Measurements from ENCODE around the gene RNASEH2B. TPM values are rescaled to one million over a fixed set of nuclear protein-coding genes. Genes with fewer than 3 reads are reported as not detected.

RNASEH2B gene
- total and polyA plus RNA-seq, 2 of the 13 experiments (the other 11 are each of a cell fraction or from before 2014, with no cell fraction given) = 17.2 to 55.4 TPM

DNA sequence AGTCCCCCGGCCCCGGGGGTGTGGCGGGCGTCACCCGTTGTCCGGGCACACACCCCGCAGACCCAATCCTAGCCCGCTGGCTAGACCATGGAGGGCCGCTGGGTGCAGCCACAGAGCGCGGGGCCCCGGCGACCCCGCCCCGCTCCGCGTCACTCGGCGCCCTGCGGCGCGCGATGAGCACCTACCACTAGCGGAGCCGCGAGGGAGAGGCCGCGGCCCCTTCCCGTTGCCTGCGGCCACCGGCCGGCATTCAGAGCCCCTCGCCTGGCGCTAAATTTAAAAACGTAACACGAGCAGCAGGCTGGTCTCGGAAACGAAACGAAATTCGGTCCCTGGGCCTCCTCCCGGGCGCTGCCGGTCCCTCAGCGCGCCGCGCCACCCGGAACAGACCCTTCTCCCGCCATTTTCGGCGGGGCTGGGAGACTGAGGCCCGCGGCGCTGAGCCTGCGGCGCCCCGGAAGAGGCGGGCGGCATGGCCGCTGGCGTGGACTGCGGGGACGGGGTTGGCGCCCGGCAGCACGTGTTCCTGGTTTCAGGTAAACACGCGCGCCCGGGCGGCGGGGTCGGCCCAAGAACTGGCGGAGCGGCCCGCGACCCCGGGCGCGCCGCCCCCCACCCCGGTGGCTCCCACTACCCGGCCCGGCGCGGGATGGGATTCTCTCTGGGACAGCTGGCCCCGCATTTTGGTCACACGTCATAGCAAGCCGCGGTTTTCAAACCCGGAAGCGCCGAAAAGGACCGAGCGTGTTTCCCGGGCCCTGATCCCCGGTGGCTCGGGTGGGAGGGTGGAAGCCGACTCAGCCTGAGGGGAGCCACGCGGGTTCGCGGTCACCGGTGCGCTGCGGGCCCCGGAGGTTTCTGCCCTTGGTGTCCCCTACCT, at the start of gene RNASEH2B (continued):
- TF ChIP-seq, protein P1, sequence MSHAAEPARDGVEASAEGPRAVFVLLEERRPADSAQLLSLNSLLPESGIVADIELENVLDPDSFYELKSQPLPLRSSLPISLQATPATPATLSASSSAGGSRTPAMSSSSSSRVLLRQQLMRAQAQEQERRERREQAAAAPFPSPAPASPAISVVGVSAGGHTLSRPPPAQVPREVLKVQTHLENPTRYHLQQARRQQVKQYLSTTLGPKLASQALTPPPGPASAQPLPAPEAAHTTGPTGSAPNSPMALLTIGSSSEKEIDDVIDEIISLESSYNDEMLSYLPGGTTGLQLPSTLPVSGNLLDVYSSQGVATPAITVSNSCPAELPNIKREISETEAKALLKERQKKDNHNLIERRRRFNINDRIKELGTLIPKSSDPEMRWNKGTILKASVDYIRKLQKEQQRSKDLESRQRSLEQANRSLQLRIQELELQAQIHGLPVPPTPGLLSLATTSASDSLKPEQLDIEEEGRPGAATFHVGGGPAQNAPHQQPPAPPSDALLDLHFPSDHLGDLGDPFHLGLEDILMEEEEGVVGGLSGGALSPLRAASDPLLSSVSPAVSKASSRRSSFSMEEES (CRISPR knock-in tag; IDR thresholded peaks at IDR 0.05) = peak; percentile 26; the same call in 1 of the 2 replicates
- TF ChIP-seq, protein P2, sequence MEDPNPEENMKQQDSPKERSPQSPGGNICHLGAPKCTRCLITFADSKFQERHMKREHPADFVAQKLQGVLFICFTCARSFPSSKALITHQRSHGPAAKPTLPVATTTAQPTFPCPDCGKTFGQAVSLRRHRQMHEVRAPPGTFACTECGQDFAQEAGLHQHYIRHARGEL (CRISPR knock-in tag; IDR thresholded peaks at IDR 0.05) = no peak
- TF ChIP-seq, protein P3, sequence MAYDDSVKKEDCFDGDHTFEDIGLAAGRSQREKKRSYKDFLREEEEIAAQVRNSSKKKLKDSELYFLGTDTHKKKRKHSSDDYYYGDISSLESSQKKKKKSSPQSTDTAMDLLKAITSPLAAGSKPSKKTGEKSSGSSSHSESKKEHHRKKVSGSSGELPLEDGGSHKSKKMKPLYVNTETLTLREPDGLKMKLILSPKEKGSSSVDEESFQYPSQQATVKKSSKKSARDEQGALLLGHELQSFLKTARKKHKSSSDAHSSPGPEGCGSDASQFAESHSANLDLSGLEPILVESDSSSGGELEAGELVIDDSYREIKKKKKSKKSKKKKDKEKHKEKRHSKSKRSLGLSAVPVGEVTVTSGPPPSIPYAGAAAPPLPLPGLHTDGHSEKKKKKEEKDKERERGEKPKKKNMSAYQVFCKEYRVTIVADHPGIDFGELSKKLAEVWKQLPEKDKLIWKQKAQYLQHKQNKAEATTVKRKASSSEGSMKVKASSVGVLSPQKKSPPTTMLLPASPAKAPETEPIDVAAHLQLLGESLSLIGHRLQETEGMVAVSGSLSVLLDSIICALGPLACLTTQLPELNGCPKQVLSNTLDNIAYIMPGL (CRISPR knock-in tag; IDR thresholded peaks at IDR 0.05; ENCODE audit: borderline replicate concordance in 1 of 2, low read depth in 1 of 2) = peak in 1 of 2 experiments; percentile 72; a peak in 1 of 4 replicates
- TF ChIP-seq, protein P4, sequence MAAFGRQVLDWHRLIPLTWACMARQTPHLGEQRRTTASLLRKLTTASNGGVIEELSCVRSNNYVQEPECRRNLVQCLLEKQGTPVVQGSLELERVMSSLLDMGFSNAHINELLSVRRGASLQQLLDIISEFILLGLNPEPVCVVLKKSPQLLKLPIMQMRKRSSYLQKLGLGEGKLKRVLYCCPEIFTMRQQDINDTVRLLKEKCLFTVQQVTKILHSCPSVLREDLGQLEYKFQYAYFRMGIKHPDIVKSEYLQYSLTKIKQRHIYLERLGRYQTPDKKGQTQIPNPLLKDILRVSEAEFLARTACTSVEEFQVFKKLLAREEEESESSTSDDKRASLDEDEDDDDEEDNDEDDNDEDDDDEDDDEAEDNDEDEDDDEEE (CRISPR knock-in tag; IDR thresholded peaks at IDR 0.05) = peak; percentile 65
- TF ChIP-seq NFIB (CRISPR knock-in tag; IDR thresholded peaks at IDR 0.05; ENCODE audit: borderline replicate concordance) (no peak), ZNF232 (CRISPR knock-in tag; IDR thresholded peaks at IDR 0.05; ENCODE audit: borderline replicate concordance) (peak; percentile 86; the same call in 1 of the 2 replicates), KLF13 (CRISPR knock-in tag; IDR thresholded peaks at IDR 0.05) (no peak), ZNF883 (CRISPR knock-in tag; IDR thresholded peaks at IDR 0.05; ENCODE audit: not compliant biosample characterization) (no peak), REXO4 (CRISPR knock-in tag; IDR thresholded peaks at IDR 0.05; ENCODE audit: borderline replicate concordance) (0 out of 2 replicates have a peak, but pooled peaks have one; percentile 58), PPARG (CRISPR knock-in tag; conservative IDR thresholded peaks at IDR 0.05) (0 out of 2 replicates have a peak, but pooled peaks have one; percentile 28), SAP130 (CRISPR knock-in tag; IDR thresholded peaks at IDR 0.05; ENCODE audit: low read depth) (peak; percentile 69), ZNF558 (CRISPR knock-in tag; IDR thresholded peaks at IDR 0.05; ENCODE audit: borderline replicate concordance) (peak; percentile 48; the same call in 1 of the 2 replicates), TEAD3 (CRISPR knock-in tag; optimal IDR thresholded peaks at IDR 0.05; ENCODE audit: borderline replicate concordance) (no peak), SP1 (IDR thresholded peaks at IDR 0.05) (no peak), SP1 (CRISPR knock-in tag; IDR thresholded peaks at IDR 0.05) (0 out of 2 replicates have a peak, but pooled peaks have one; percentile 47), MXD4 (CRISPR knock-in tag; IDR thresholded peaks at IDR 0.05) (peak; percentile 82), TBX2 (CRISPR knock-in tag; IDR thresholded peaks at IDR 0.05; ENCODE audit: borderline replicate concordance) (no peak; the same call in 1 of the 2 replicates), HNRNPUL1 (IDR thresholded peaks at IDR 0.05; ENCODE audit: low read depth, low read length) (no peak), KDM5B (CRISPR knock-in tag; IDR thresholded peaks at IDR 0.05; ENCODE audit: borderline replicate concordance) (peak; percentile 94), ZMAT3 (CRISPR knock-in tag; conservative IDR thresholded peaks at IDR 0.05) (peak; percentile 83; the same call in 1 of the 2 replicates), ZNF253 (CRISPR knock-in tag; IDR thresholded peaks at IDR 0.05; ENCODE audit: borderline replicate concordance) (peak; percentile 23), PHF8 (CRISPR knock-in tag; IDR thresholded peaks at IDR 0.05) (peak; percentile 87)
- TF ChIP-seq, protein P5, sequence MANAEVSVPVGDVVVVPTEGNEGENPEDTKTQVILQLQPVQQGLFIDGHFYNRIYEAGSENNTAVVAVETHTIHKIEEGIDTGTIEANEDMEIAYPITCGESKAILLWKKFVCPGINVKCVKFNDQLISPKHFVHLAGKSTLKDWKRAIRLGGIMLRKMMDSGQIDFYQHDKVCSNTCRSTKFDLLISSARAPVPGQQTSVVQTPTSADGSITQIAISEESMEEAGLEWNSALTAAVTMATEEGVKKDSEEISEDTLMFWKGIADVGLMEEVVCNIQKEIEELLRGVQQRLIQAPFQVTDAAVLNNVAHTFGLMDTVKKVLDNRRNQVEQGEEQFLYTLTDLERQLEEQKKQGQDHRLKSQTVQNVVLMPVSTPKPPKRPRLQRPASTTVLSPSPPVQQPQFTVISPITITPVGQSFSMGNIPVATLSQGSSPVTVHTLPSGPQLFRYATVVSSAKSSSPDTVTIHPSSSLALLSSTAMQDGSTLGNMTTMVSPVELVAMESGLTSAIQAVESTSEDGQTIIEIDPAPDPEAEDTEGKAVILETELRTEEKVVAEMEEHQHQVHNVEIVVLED (CRISPR knock-in tag; IDR thresholded peaks at IDR 0.05; ENCODE audit: borderline replicate concordance) = peak; percentile 71; the same call in 1 of the 2 replicates
